ENCODE data around the gene SNX22. TPM values are rescaled to one million over a fixed set of nuclear protein-coding genes. Genes with fewer than 3 reads are reported as not detected.
"Not testable (repeated sequence)": the region's sequence is repeated elsewhere in the genome, so short reads cannot be mapped to it uniquely, and the experiment has no call there.

SNX22 gene
- total RNA-seq, 2 experiments from 2014 or later = 0.59 to 0.79 TPM

DNA sequence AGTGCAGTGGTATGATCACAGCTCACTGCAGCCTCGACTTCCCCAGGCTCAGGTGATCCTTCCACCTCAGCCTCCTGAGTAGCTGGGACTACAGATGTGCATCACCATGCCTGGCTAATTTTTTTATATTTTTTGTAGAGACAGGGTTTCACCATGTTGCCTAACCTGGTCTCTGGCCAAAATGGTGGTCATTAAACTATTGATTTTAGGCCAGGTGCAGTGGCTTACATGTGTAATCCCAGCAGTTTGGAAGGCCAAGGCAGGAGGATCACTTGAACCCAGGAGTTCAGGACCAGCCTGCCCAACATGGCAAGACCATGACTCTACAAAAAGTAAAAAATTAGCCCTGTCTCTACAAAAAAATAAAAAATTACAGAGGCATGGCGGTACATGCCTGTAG lies 31.2 kb upstream of the SNX22 start:
- peaks cover 53% of the 10 kb centered on the region for H3K36me3 Mint-ChIP-seq (ENCODE audit: low read depth)
- POLR2A ChIA-PET; H3K27me3 Mint-ChIP-seq; H3K9me3 Mint-ChIP-seq (ENCODE audit: low read depth); H3K27ac Mint-ChIP-seq; ATAC-seq; H3K4me1 Mint-ChIP-seq; DNase-seq; intact Hi-C loops (cut with DNase I, micrococcal nuclease); H3K4me3 Mint-ChIP-seq: not testable (repeated sequence)
- CTCF ChIA-PET = interaction anchor here (0.6 to 1.2 kb wide), 2 partner anchors 12 to 41 kb away, joined by 3 read pairs; no protein-coding TSS in a partner anchor

DNA sequence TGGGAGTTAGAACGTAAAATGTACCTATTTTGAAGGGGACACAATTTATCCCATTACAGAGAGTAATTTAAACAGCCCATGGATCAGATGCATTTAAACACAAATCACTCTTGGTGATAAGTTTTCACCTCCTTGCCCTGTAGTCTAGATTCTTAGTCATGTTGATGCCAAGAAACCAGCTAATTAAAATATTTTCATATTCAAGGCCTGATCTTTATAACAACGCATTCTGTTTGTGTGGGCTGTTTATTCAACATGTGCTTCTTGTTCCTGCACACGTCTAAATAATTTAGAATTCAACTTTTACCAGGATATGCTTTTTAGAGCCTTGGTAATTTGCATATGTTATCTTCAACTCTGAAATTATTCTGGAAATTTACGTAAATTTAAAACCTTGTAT lies 29.9 kb upstream of the SNX22 start:
- H3K27me3 Mint-ChIP-seq = no peaks in the 10 kb centered on the region
- ATAC-seq = no peak
- H3K4me1 Mint-ChIP-seq = no peaks in the 10 kb centered on the region
- no peak overlapping the region for H3K4me3 Mint-ChIP-seq
- peaks cover 57% of the 10 kb centered on the region for H3K36me3 Mint-ChIP-seq (ENCODE audit: low read depth)
- DNase-seq = no peak
- intact Hi-C loops (cut with DNase I, micrococcal nuclease) = no loop called here
- ChIA-PET CTCF (interaction anchor here (0.9 to 1.4 kb wide), 3 partner anchors 10 to 32 kb away, joined by 3 to 5 read pairs (median 3); no protein-coding TSS in a partner anchor), POLR2A (no interaction called here)
- H3K27ac Mint-ChIP-seq = no peak overlapping the region
- no peaks in the 10 kb centered on the region for H3K9me3 Mint-ChIP-seq (ENCODE audit: low read depth)

DNA sequence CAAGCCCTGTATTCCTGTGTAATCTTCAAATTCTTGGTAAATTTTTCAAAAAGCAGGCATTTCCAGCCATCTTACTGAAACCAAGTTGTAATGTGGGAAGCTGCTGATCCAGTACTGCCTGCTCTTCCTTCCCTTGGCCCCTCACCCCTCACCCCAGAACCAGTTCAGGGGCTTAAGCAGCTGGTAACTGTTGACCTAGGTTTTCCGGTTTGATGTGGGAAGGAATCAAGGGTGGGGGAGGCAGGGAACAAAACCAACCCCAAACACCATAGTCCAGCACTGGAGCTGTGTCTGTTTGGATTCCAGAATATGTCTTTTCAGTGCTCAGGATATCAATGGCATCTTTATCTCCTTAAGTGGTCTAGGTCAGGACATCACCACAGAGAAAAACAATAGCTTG lies 29.1 kb upstream of the SNX22 start:
- H3K4me1 Mint-ChIP-seq = no peaks in the 10 kb centered on the region
- H3K4me3 Mint-ChIP-seq = no peak overlapping the region

DNA sequence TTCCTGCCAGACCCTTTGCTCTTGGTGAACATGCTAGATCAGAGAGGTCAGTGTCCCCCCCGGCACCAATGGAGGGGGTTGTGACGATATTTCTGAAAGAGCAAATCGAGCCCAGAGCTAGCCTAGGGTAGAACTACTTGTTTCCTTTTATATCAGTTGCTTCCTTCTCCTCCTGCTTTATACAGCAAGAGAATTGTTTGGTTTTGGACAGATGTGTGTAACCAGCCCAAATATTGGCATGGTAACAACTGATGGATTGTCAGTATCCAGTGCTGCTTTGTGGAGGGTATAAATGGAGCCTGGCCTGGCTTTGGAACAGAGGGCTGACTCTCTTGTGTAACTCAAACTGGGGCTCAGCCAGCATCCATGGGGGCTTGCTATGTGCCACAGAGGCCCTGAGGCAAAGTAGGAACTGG lies 28.6 kb upstream of the SNX22 start:
- DNase-seq (no peak), ATAC-seq (no peak)
- Mint-ChIP-seq H3K4me1 (no peaks in the 10 kb centered on the region), H3K27me3 (no peaks in the 10 kb centered on the region), H3K36me3 (ENCODE audit: low read depth) (peaks cover 52% of the 10 kb centered on the region), H3K4me3 (no peak overlapping the region), H3K27ac (no peak overlapping the region), H3K9me3 (ENCODE audit: low read depth) (no peaks in the 10 kb centered on the region)
- intact Hi-C loops (cut with DNase I, micrococcal nuclease) = no loop called here
- ChIA-PET POLR2A (no interaction called here), CTCF (interaction anchor here (1.0 to 1.4 kb wide), 3 partner anchors 21 to 30 kb away, joined by 3 to 5 read pairs (median 4); no protein-coding TSS in a partner anchor)

More for the DNA sequence above, 29.1 kb upstream of the SNX22 start:
- POLR2A ChIA-PET = no interaction called here
- ATAC-seq = no peak
- intact Hi-C loops (cut with DNase I, micrococcal nuclease) = no loop called here
- Mint-ChIP-seq H3K27me3 (no peaks in the 10 kb centered on the region), H3K27ac (no peak overlapping the region), H3K9me3 (ENCODE audit: low read depth) (no peaks in the 10 kb centered on the region), H3K36me3 (ENCODE audit: low read depth) (peaks cover 52% of the 10 kb centered on the region)
- no peak for DNase-seq
- CTCF ChIA-PET = interaction anchor here (0.9 to 1.4 kb wide), 3 partner anchors 9 to 31 kb away, joined by 3 to 5 read pairs (median 3); no protein-coding TSS in a partner anchor

DNA sequence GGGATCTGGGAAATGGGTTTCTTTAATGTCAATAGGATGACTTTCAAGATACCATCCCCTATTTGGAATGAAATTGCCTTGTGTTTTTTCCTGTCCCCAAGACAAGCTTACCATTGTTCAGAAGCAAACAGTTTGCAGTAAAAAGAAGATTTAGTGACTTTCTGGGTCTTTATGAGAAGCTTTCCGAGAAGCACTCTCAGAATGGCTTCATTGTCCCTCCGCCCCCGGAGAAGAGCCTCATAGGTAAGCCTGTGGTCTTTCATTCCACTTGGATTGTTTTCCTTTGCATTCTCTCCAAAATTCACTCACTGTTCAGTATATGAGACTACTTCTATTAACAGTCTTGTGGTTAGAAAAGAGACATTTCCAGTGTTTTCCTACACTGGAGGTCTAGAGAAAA lies 25.6 kb upstream of the SNX22 start:
- H3K27me3 Mint-ChIP-seq = no peaks in the 10 kb centered on the region
- ChIA-PET POLR2A (interaction anchor here (0.6 to 0.7 kb wide), 3 partner anchors 17 to 1166 kb away, joined by 3 to 5 read pairs (median 4); no protein-coding TSS in a partner anchor), CTCF (interaction anchor here (0.7 to 2.1 kb wide), 4 partner anchors 14 to 660 kb away, joined by 3 to 5 read pairs (median 3); no protein-coding TSS in a partner anchor)
- peaks cover 47% of the 10 kb centered on the region for H3K36me3 Mint-ChIP-seq (ENCODE audit: low read depth)
- no peak overlapping the region for H3K4me3 Mint-ChIP-seq
- no peak for ATAC-seq
- H3K4me1 Mint-ChIP-seq = no peaks in the 10 kb centered on the region
- H3K27ac Mint-ChIP-seq = no peak overlapping the region
- intact Hi-C loops (cut with DNase I, micrococcal nuclease) = no loop called here
- no peak for DNase-seq
- no peaks in the 10 kb centered on the region for H3K9me3 Mint-ChIP-seq (ENCODE audit: low read depth)

DNA sequence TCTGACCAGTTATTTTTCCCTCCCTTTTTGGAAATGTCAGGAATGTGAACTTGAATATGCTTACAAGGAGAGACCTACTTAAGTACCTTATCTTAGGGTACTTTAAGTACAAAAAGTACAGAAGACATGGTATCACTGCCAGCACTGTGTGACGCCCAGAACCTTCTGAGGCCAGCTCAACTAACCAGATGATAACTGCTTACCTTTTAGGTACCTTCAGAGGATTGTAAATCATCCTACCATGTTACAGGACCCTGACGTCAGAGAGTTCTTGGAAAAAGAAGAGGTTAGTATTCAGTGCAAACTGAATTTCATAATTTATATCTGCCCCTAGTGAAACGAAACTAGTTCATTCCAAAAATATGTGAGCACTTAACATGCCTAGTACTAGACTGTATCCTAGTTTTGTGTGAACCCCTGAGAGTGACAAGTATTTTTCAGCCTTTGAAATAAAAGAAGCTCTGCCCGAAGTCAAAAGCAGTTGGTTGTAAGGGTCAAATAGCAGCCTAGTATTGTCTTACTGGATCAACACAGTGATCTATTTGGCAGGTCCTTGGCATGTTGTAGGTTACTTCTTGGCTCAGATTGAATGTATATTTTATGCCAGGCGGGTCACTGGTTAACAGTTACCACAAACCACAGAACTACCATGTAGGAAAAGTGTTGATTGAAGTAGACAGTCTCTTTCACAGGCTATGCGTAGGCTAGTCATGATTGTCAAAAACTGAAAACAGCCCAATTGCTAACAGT lies 23.8 kb upstream of the SNX22 start:
- intact Hi-C loops (cut with DNase I, micrococcal nuclease) = no loop called here
- no peaks in the 10 kb centered on the region for H3K9me3 Mint-ChIP-seq (ENCODE audit: low read depth)

DNA sequence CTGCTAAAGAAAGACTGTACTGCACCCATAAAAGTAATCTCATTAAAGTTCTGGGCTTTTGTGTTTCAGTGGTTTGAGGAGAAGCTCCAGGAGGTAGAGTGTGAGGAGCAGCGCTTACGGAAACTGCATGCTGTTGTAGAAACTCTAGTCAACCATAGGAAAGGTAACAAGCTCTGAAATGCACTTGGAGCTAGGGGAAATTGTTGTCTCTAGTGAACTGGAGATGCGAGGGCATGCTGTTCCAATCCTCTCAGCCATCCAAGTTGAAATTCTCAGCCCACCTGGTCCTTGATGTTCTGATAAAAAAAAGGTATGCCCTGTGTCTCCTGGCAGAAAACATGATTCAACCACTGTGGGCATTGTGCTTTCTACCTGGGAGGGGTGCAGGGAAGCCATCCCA lies 21.4 kb upstream of the SNX22 start:
- H3K4me3 Mint-ChIP-seq = no peak overlapping the region
- H3K9me3 Mint-ChIP-seq (ENCODE audit: low read depth) = no peaks in the 10 kb centered on the region
- H3K27me3 Mint-ChIP-seq = no peaks in the 10 kb centered on the region
- ChIA-PET POLR2A (interaction anchor here (0.6 kb wide), 1 partner anchor 175 kb away, joined by 3 read pairs; no protein-coding TSS in a partner anchor), CTCF (no interaction called here)
- ATAC-seq (no peak), DNase-seq (no peak)
- intact Hi-C loops (cut with DNase I, micrococcal nuclease) = no loop called here
- H3K27ac Mint-ChIP-seq = no peak overlapping the region
- no peaks in the 10 kb centered on the region for H3K4me1 Mint-ChIP-seq
- peaks cover 42% of the 10 kb centered on the region for H3K36me3 Mint-ChIP-seq (ENCODE audit: low read depth)

More for the DNA sequence above, 23.8 kb upstream of the SNX22 start:
- ChIA-PET CTCF (interaction anchor here (0.7 kb wide), 1 partner anchor 755 kb away, joined by 5 read pairs; no protein-coding TSS in a partner anchor), POLR2A (no interaction called here)
- Mint-ChIP-seq H3K36me3 (ENCODE audit: low read depth) (peaks cover 50% of the 10 kb centered on the region), H3K4me3 (no peak overlapping the region), H3K27ac (no peak overlapping the region), H3K4me1 (no peaks in the 10 kb centered on the region), H3K27me3 (no peaks in the 10 kb centered on the region)
- ATAC-seq (no peak), DNase-seq (no peak)

DNA sequence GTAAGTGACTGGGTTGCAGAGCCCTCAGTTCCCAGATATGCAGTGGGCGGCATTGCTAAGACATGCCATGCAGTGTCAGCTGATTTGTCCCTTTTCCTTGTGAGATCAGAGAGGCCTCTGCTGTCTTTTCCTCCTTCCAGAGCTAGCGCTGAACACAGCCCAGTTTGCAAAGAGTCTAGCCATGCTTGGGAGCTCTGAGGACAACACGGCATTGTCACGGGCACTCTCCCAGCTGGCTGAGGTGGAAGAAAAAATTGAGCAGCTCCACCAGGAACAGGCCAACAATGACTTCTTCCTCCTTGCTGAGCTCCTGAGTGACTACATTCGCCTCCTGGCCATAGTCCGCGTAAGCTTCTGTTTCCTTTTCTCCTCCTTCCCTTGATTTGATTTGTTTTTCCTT lies 20.0 kb upstream of the SNX22 start:
- H3K36me3 Mint-ChIP-seq (ENCODE audit: low read depth) = peaks cover 45% of the 10 kb centered on the region
- no peak overlapping the region for H3K4me3 Mint-ChIP-seq
- POLR2A ChIA-PET = interaction anchor here (1.5 kb wide), 1 partner anchor 14 kb away, joined by 4 read pairs; no protein-coding TSS in a partner anchor
- CTCF ChIA-PET = interaction anchor here (0.9 to 2.1 kb wide), 4 partner anchors 10 to 19 kb away, joined by 3 to 4 read pairs (median 3); no protein-coding TSS in a partner anchor
- H3K4me1 Mint-ChIP-seq = no peaks in the 10 kb centered on the region
- no peak for DNase-seq
- H3K27me3 Mint-ChIP-seq = no peaks in the 10 kb centered on the region
- intact Hi-C loops (cut with DNase I, micrococcal nuclease) = no loop called here
- no peaks in the 10 kb centered on the region for H3K9me3 Mint-ChIP-seq (ENCODE audit: low read depth)
- no peak for ATAC-seq
- H3K27ac Mint-ChIP-seq = no peak overlapping the region

DNA sequence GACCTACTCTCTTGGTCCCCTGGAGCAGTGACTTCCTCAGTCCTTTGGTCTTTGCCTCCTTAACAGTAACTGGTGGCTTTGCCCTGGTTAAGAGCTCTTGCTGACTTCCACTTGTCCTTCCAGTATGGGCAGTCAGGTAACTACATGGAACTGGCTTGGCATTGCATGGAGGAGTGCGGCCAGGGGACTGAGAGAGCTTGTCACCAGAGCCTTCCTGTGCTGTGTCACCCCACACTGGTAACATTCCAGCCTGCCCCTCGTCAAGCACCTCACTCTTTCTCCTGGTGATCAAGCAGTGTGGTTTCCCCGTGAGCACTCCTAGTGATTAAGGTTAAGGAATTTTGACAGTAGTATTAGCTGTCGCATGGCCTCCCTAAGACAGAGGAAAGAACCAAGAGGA lies 19.3 kb upstream of the SNX22 start:
- ATAC-seq (no peak), DNase-seq (no peak)
- intact Hi-C loops (cut with DNase I, micrococcal nuclease) = no loop called here
- Mint-ChIP-seq H3K36me3 (ENCODE audit: low read depth) (peaks cover 52% of the 10 kb centered on the region), H3K27ac (no peak overlapping the region), H3K9me3 (ENCODE audit: low read depth) (no peaks in the 10 kb centered on the region), H3K27me3 (no peaks in the 10 kb centered on the region), H3K4me3 (no peak overlapping the region), H3K4me1 (no peaks in the 10 kb centered on the region)
- ChIA-PET CTCF (interaction anchor here (0.7 to 2.1 kb wide), 5 partner anchors 10 to 21 kb away, joined by 3 to 4 read pairs (median 3); no protein-coding TSS in a partner anchor), POLR2A (interaction anchor here (1.5 kb wide), 1 partner anchor 14 kb away, joined by 4 read pairs; no protein-coding TSS in a partner anchor)

DNA sequence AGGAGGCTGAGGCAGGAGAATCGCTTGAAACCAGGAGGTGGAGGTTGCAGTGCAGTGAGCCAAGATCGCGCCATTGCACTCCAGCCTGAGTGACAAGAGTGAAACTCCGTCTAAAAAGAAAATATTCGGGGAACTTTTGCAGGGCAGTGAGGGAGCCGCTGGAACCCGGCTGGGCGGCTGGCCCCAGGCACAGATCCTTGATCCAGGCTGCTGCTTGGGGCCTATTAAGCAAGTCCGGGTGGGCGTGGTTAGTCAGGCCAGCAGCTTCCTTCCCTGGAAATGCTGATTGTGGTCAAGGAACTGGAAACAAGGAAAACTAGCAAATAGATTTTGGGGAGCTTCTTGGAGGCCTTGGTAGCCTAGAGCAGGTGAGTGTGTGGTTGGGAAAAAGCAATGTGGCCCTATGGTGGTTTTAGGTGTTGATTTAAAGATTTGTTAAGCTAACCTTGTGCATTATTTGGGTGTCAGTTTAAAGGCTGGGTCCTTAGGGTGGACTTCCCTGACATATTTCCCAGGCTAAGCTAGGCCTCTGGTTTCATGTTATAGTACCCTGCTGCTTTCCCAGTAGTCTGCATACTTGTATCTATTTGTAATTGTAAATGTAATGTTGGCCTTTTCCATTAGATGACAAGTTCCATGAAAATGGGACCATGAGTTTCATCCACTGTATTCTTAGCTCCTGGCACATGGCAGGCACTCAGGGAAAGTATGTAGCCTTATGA lies 17.7 kb upstream of the SNX22 start:
- ATAC-seq (no peak), DNase-seq (no peak)
- ChIA-PET POLR2A (no interaction called here), CTCF (no interaction called here)
- Mint-ChIP-seq H3K36me3 (ENCODE audit: low read depth) (peaks cover 46% of the 10 kb centered on the region), H3K4me3 (no peak overlapping the region), H3K27ac (no peak overlapping the region), H3K9me3 (ENCODE audit: low read depth) (no peaks in the 10 kb centered on the region), H3K27me3 (no peaks in the 10 kb centered on the region), H3K4me1 (no peaks in the 10 kb centered on the region)
- intact Hi-C loops (cut with DNase I, micrococcal nuclease) = no loop called here

DNA sequence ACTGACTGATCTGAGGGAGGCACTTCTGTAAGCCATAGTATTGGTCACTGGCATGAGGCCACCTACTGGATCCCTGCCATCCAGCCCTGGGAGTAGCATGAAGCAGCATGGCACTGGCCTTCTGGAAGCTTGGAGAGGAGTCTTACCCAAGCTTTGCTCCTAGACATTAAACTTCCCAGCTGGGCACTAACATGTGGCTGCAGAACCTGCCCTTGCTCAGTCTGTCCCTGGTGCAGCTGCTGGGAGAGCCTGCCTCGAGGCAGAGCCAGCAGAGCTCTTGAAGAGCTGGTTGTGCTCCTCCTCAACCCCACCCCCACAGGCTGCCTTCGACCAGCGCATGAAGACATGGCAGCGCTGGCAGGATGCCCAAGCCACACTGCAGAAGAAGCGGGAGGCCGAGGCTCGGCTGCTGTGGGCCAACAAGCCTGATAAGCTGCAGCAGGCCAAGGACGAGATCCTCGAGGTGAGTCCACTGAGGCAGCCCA lies 17.1 kb upstream of the SNX22 start:
- Mint-ChIP-seq H3K36me3 (ENCODE audit: low read depth) (peaks cover 46% of the 10 kb centered on the region), H3K9me3 (ENCODE audit: low read depth) (no peaks in the 10 kb centered on the region), H3K4me1 (no peaks in the 10 kb centered on the region), H3K27ac (no peak overlapping the region), H3K27me3 (no peaks in the 10 kb centered on the region), H3K4me3 (no peak overlapping the region)
- intact Hi-C loops (cut with DNase I, micrococcal nuclease) = no loop called here
- no peak for DNase-seq
- no peak for ATAC-seq
- POLR2A ChIA-PET = no interaction called here
- CTCF ChIA-PET = no interaction called here
